Uterus (tissue), 2 donors: ENCODE data around the gene GAS7.

Experiments used
- POLR2A ChIP-seq, 2 donors: fragments of 450-650 bp; IDR thresholded peaks; one replicate each; pipeline ENCODE4 v1.6.1; 2016; ENCODE audit warnings: antibody characterized with exemption in 2 of 2, mild to moderate bottlenecking in 1 of 2, moderate library complexity in 1 of 2
- TF ChIP-seq, protein P1 (sequence below), 4 experiments: fragments of 200-600 bp in 2 of 4; fragments of 450-650 bp in 2 of 4; sonication (generic) in 2 of 4; IDR thresholded peaks; one replicate each; pipeline ENCODE4 v1.5.1; 2016 to 2019; ENCODE audit warnings: antibody characterized with exemption in 4 of 4, mild to moderate bottlenecking in 2 of 4, moderate library complexity in 1 of 4

- TF ChIP-seq, protein P1, sequence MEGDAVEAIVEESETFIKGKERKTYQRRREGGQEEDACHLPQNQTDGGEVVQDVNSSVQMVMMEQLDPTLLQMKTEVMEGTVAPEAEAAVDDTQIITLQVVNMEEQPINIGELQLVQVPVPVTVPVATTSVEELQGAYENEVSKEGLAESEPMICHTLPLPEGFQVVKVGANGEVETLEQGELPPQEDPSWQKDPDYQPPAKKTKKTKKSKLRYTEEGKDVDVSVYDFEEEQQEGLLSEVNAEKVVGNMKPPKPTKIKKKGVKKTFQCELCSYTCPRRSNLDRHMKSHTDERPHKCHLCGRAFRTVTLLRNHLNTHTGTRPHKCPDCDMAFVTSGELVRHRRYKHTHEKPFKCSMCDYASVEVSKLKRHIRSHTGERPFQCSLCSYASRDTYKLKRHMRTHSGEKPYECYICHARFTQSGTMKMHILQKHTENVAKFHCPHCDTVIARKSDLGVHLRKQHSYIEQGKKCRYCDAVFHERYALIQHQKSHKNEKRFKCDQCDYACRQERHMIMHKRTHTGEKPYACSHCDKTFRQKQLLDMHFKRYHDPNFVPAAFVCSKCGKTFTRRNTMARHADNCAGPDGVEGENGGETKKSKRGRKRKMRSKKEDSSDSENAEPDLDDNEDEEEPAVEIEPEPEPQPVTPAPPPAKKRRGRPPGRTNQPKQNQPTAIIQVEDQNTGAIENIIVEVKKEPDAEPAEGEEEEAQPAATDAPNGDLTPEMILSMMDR (IDR thresholded peaks at IDR 0.05) = no peak
- no peak for TF ChIP-seq POLR2A (IDR thresholded peaks at IDR 0.05)
Observed at GRCh38 chr17:10116267-10116666, 82.1 kb downstream of the GAS7 start.
